Measurements from ENCODE around the gene ZNF565.
"Not testable (repeated sequence)": the region's sequence is repeated elsewhere in the genome, so short reads cannot be mapped to it uniquely, and the experiment has no call there.

ZNF565 gene

DNA sequence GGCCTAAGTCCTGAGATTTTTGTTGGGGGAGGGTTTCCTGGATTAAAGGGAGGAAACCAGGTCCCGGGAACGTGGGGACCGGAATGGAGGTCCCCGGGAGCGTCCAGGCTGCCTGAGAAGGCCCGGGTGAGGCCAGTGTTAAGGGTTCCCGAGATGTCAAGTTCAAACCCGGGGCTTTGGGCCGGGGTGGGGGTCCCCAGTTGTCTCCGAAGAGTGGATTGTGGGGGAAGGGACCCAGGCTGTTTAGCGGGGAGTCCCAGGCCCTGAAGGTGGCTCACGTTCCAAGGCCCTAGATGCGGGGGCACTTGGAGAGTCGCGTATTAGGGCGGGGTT lies 62.5 kb downstream of the ZNF565 start:
- in situ Hi-C loops (cut with HindIII; ENCODE audit: low sequenced_read_pairs), result no loop called here

DNA sequence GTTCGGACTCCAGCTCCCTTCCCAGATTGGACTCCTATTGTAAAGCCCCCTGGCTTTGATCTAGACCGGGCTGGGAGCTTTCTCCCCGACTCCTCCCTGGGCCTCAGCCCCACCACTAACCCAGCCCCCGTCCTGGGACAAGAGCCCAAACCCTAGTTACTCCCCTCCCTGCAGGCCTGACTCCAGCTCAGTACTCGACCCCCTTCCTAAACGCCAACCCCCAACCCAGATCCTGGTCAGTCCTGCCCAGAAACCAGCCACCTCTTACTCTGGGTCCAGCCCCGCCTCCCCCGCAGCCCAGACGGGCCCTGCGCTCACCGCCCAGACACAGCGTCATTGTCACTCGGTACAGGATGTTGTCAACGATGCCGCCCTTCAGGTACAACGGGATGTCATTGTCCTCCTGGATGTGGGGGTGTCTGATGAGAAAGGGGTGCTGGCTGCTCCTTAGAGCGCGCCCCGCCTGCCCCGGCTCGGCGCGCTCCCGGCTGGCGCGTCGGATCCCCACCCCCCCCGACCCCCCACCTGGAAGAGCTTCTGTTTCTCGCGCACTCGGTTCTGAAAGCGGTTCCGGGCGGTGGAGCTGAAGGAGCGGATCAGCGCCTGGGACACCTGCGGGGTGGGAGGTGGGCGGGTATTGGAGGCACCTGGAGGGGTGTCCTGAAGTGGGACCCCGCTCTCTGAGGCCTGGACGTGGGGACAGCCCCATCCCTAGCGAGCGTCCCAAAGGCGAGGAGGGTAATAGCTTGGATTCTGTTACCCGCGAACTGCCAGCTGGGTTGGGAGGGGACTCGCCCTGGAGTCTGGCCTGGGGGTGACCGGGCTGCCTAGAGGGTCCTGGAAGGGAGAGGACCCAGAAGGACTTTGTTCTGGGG lies 63.1 kb downstream of the ZNF565 start:
- in situ Hi-C loops (cut with HindIII; ENCODE audit: low sequenced_read_pairs), result no loop called here

DNA sequence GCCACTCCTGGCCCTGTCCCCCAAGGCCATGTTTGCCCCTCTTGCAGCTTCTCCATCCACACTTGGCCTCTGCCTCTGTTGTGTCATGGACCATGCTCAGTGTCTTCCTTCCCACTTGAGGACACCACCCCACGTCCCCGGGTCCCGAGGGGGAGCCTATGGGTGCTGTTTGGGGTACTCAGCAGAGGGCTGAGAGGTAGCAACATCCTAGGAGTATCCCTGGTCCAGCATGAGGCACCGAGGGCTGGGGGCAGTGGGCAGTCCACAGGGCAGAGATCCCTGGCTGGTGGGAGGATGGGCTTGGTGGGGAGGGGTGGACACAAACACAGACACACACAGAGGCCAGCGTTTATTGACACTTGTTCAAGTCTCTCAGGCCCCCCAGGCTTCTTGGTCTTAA lies 63.9 kb downstream of the ZNF565 start:
- in situ Hi-C loops (cut with HindIII; ENCODE audit: low sequenced_read_pairs), result no loop called here

DNA sequence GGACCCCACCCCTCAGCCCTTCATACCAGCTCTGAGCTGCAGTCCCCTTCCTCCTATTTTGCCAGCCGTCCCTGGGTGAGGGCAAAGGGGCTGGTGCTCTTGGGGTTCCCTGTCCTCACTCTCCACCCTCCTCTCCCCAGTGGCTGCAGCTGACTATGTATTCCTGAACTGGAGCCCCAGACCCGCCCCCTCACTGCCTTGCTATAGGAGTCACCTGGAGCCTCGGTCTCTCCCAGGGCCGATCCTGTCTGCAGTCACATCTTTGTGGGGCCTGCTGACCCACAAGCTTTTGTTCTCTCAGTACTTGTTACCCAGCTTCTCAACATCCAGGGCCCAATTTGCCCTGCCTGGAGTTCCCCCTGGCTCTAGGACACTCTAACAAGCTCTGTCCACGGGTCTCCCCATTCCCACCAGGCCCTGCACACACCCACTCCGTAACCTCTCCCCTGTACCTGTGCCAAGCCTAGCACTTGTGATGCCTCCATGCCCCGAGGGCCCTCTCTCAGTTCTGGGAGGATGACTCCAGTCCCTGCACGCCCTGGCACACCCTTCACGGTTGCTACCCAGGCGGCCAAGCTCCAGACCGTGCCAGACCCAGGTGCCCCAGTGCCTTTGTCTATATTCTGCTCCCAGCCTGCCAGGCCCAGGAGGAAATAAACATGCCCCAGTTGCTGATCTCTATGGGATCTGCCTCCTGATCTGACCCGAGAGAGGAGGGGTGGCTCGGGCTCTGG lies 64.6 kb downstream of the ZNF565 start:
- in situ Hi-C loops (cut with HindIII; ENCODE audit: low sequenced_read_pairs), result no loop called here

DNA sequence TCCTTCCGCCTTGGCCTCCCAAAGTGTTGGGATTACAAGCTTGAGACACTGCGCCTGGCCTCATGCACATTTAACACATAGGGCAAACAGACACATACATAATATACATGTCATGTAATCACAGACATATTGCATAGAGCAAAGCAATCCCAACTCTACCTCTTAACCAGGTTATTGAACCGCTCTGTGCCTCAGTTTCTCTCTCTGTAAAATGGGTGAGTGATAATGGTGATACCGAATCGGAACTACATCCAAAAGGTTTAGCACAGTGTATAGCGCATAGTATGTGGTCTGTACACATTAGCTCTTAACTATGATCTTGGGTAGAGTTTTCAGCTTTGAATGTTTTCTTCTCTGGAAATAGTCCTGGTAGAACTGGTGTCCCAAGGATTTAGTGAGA lies 69.8 kb downstream of the ZNF565 start:
- in situ Hi-C loops (cut with HindIII; ENCODE audit: low sequenced_read_pairs), result no loop called here

DNA sequence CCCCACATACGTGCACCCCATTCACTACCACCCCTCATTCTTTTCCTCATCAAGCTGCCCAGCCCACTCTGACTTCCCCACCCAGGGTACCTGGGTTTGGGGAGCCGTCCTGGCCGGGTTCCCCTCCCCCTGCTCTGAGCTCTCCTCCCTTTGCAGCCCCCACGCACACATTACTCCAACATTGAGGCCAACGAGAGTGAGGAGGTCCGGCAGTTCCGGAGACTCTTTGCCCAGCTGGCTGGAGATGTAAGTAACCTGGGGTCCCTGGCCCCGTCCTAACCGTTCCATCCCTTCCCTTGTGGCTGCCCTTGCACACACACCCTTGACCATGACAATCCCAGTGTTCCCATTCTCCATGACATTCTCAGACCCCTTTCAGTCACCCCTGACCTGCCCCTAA lies 72.0 kb downstream of the ZNF565 start:
- in situ Hi-C loops (cut with HindIII; ENCODE audit: low sequenced_read_pairs), result no loop called here

DNA sequence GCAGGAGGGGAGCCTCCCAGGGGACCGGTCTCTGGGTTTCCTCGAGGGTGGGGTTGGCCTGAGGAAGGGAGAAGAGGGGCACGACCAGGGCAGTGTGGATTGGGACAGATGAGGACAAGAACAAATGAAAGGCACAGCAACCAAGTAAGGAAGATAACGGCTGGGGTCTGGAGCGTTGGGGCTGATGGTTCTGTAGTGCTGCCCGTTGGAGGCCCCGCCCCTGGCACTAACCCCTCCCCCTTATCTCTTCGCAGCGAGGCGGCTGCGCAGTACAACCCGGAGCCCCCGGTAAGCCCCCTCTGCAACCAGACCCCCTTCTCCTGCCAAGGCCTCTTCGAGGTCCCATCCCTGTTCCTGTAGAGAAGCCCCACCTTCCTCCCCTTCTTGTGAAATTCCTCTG lies 72.4 kb downstream of the ZNF565 start:
- in situ Hi-C loops (cut with HindIII; ENCODE audit: low sequenced_read_pairs), result no loop called here

DNA sequence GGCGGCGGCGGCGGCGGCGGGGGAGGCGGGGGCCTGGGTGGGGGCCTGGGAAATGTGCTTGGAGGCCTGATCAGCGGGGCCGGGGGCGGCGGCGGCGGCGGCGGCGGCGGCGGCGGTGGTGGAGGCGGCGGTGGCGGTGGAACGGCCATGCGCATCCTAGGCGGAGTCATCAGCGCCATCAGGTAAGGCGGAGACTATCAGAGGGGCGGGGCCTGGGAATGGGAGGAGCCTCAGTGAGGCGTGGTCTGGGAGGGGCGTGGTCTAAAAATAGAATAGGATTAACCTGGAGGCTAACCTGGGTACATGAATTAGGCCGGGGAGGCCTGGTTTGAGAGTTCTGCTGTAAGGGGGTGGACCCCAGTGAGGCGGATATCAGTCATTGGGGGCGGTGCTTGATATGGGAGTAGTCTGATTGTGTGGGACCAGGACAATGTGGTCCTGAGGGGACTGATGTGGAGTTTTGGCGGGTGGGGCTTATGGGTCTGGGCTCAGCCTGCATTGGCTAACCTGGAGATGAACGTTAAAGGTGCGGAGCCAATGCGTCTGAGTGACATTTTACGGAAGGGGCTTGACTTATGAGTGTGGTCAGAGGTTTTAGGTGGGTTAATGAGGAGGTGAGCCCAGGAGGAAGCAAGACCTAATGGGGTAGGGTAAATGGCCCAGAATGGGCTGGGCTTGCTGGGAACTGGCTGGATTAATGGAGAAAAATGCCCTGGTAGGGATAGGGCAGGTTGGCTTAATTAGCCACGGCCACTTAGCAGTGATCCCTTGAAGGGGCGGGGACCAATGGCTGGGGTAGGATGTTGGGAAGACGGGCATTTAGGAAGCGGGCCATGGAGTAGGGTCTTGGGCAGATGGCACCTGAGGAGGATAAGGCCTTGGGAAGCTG lies 73.2 kb downstream of the ZNF565 start:
- in situ Hi-C loops (cut with HindIII; ENCODE audit: low sequenced_read_pairs), result no loop called here

DNA sequence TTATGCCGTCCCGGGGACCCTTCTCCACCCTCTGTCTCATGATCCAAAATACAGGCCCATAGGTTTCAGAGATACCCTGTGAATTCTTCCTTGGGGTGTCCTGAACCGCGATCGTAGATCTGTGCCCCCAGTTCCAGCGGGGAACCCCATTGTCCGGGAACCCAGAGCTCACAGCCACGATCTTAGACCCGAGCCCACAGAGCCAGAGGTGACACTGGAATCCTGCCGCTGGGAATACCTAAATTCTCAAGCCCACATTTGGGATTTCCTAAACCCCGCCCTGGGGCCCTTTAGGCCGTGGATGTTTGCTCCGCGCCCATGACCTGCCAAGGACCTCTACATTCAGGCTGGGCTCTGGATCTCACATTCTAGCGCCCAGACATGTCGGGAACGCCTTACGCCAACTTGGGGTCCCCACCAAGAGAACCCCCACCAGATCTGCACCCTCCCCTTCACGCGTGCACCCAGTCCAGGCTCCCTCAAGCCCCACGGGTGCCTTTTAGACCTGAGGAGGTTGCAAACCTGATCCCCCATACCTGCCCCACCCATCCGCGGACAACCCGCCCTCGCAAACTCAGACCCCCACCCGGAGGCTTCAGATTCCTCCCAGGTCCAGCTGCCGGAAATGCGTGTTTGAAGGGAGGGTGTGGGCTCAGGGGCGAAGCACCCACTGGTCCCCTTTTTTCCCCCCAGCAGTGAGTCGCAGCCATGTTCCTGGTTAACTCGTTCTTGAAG lies 74.0 kb downstream of the ZNF565 start:
- in situ Hi-C loops (cut with HindIII; ENCODE audit: low sequenced_read_pairs), result no loop called here

DNA sequence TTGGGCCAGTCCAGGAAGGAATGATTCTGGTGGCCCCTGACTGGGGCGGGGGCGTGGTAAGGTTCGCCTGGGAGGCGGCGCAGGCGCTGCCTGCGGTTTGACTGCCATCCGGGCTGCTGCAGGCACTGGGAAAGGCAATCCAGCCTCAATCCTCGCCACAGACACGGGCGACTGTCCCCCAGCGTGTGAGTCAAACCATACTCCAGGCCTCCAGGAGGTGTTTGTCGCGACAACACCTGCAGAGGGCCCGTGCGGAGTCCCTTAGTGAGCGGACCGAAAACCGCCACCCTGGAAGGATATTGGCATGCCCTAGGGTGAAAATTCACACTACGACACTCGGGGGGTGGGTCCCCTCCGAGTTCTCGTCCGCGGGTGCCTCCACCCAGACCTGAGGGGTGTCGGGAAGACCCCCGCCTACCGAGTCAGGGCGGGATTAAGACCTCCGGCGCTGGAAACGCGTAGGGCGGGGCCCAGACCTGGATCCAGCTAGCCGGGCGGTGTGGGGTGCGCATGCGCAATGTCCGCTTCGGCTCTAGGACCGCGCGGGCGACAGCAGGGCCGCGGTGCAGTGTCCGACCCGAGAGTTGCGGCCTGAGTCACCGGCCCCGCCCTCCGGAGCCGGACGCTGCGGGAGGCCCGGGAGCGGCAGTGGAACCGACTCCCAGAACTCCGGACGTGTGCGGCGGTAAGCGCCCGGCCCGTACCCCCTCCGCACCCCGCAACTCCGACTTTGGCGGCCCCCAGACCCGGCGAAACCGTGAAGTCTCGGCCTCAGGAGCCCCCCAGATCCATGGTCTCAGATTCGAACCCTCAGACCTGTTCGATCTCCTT lies 74.8 kb downstream of the ZNF565 start, which contains the start of gene CAPNS1:
CAPNS1 (plus strand) TSS at position 594 of the 831 bp plus-strand sequence. CDS start 946 bp downstream, outside the sequence.
- in situ Hi-C loops (cut with HindIII; ENCODE audit: low sequenced_read_pairs), result no loop called here

DNA sequence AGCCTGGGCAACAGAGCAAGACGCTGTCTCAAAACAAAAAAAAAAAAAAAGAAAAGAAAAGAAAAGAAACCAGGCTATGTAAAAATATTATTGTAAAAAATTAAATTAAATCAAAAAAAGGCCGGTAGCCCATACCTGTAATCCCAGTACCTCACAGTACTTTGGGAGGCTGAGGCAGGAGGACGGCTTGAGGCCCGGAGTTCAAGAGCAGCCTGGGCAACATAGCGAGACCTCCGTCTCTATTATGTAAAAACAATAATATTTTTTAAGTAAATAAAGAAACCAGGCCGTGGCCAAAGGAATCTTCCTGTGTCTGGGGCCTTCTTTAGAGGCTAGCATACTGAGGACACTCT lies 75.4 kb downstream of the ZNF565 start:
- in situ Hi-C loops (cut with HindIII; ENCODE audit: low sequenced_read_pairs), result no loop called here

DNA sequence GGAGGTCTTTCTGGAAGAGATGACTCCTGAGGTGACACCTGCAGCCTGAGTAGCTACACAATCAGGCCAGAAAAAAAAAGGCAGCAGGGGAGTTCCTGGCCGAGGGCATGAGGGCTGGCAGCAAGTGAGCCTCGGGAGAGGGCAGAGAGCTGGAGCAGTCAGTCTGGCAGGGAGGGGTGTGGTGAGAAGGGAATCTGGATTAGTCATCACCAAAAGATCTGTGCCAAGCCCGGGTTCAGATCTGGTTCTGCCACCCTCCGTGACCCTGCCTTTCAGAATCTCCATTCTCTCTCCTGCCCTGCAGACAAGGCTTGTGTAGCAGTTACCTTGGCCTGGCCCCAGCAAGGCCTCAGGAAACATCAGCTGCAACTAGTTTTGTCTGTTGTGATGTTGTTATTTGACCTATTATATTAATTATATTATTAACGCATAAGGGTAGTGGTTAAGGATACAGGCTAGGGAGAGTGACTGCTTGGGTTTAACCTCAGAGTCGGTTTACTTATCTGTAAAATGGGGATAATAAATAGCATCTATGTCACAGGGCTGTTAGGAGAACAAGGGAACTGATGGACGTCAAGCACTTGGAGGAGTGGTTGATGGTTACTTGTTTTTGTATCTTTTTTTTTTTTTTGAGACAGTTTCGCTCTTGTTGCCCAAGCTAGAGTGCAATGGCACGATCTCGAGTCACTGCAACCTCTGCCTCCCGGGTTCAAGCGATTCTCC lies 77.3 kb downstream of the ZNF565 start:
- in situ Hi-C loops (cut with HindIII; ENCODE audit: low sequenced_read_pairs), result no loop called here

DNA sequence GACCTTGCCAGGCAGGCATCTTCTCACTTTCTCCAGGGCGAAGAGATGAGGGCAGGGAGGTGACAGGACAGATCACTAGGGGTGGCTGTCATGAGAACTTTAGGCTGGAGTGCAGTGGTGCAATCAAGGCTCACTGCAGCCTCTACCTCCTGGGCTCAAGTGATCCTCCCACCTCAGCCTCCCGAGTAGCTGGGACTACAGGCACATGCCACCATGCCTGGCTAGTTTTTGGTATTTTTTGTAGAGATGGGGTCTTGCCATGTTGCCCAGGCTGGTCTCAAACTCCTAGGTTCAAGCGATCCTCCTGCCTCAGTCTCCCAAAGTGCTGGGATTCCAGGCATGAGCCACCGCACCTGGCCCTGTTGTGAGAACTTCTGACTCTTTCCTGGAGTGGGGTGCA lies 79.6 kb downstream of the ZNF565 start:
- in situ Hi-C loops (cut with HindIII; ENCODE audit: low sequenced_read_pairs), result not testable (repeated sequence)

Data from endothelial cell of hepatic sinusoid (primary cell).